CD4-positive, alpha-beta T cell treated with Interleukin-1 beta for 1 hour (primary cell): ENCODE results near the gene SSBP3.

Source experiments
- DNase-seq, 2 donors: peaks; one replicate each; pipeline ENCODE4 v3.0.0-alpha.2; 2020 to 2022

Gene SSBP3

GRCh38 chr1:54279457-54279856, 126.7 kb downstream of the SSBP3 start:
- no peak for DNase-seq

- DNase-seq = no peak
Observed at GRCh38 chr1:54278941-54279422, 127.2 kb downstream of the SSBP3 start.

- no peak for DNase-seq
Observed at GRCh38 chr1:54277451-54278341, 128.5 kb downstream of the SSBP3 start.

GRCh38 chr1:54276617-54277450, 129.4 kb downstream of the SSBP3 start:
- DNase-seq = no peak

- DNase-seq = no peak
Observed at GRCh38 chr1:54275349-54275748, 130.8 kb downstream of the SSBP3 start.

GRCh38 chr1:54274881-54275280, 131.3 kb downstream of the SSBP3 start:
- no peak for DNase-seq

- no peak for DNase-seq
Observed at GRCh38 chr1:54274448-54274847, 131.7 kb downstream of the SSBP3 start.

- DNase-seq = no peak
Observed at GRCh38 chr1:54273795-54274163, 132.4 kb downstream of the SSBP3 start.

- no peak for DNase-seq
Observed at GRCh38 chr1:54273092-54273794, 133.0 kb downstream of the SSBP3 start.

GRCh38 chr1:54272772-54273091, 133.5 kb downstream of the SSBP3 start:
- no peak for DNase-seq

GRCh38 chr1:54272134-54272533, 134.1 kb downstream of the SSBP3 start:
- no peak for DNase-seq

- no peak for DNase-seq
Observed at GRCh38 chr1:54271341-54271740, 134.9 kb downstream of the SSBP3 start.

- DNase-seq = no peak
Observed at GRCh38 chr1:54270543-54270942, 135.7 kb downstream of the SSBP3 start.

GRCh38 chr1:54268762-54269297, 137.4 kb downstream of the SSBP3 start:
- DNase-seq = no peak

- DNase-seq = no peak
Observed at GRCh38 chr1:54267815-54268761, 138.1 kb downstream of the SSBP3 start.

GRCh38 chr1:54266908-54267307, 139.3 kb downstream of the SSBP3 start:
- no peak for DNase-seq

GRCh38 chr1:54266195-54266594, 140.0 kb downstream of the SSBP3 start:
- DNase-seq = no peak

GRCh38 chr1:54265659-54266058, 140.5 kb downstream of the SSBP3 start:
- DNase-seq = no peak

GRCh38 chr1:54265126-54265525, 141.1 kb downstream of the SSBP3 start:
- DNase-seq = no peak

- no peak for DNase-seq
Observed at GRCh38 chr1:54263601-54264226, 142.5 kb downstream of the SSBP3 start.

- no peak for DNase-seq
Observed at GRCh38 chr1:54262244-54262643, 143.9 kb downstream of the SSBP3 start.
